ENCODE results near the gene TMEM59. TPM values are rescaled to one million over a fixed set of nuclear protein-coding genes. Genes with fewer than 3 reads are reported as not detected.
"Not testable (repeated sequence)": the region's sequence is repeated elsewhere in the genome, so short reads cannot be mapped to it uniquely, and the experiment has no call there.

The TMEM59 gene
- total RNA-seq, 2 experiments from 2014 or later, result 195 to 210 TPM

- no peaks in the 10 kb centered on the region for H3K9me3 Mint-ChIP-seq
- peaks cover 27% of the 10 kb centered on the region for H3K36me3 Mint-ChIP-seq (ENCODE audit: low read depth)
- ChIA-PET POLR2A (no interaction called here), CTCF (interaction anchor here (0.6 to 1.8 kb wide), 2 partner anchors 15 to 33 kb away, joined by 3 to 4 read pairs; no protein-coding TSS in a partner anchor)
- no peak overlapping the region for H3K27ac Mint-ChIP-seq
- peaks cover 33% of the 10 kb centered on the region for H3K4me1 Mint-ChIP-seq
- H3K4me3 Mint-ChIP-seq, result no peak overlapping the region
- H3K27me3 Mint-ChIP-seq, result no peaks in the 10 kb centered on the region
- no peak for DNase-seq
These were observed 5.4 kb downstream of the TMEM59 start for GRCh38 chr1:54047384-54048305.

GRCh38 chr1:54046671-54047383 lies 6.2 kb downstream of the TMEM59 start:
- H3K4me3 Mint-ChIP-seq, result no peak overlapping the region
- no peak overlapping the region for H3K27ac Mint-ChIP-seq
- H3K36me3 Mint-ChIP-seq (ENCODE audit: low read depth), result peaks cover 35% of the 10 kb centered on the region

GRCh38 chr1:54045496-54045895 lies 7.5 kb downstream of the TMEM59 start:
- Mint-ChIP-seq H3K4me1 (peaks cover 30% of the 10 kb centered on the region), H3K27ac (no peak overlapping the region), H3K9me3 (no peaks in the 10 kb centered on the region), H3K27me3 (no peaks in the 10 kb centered on the region), H3K36me3 (ENCODE audit: low read depth) (peaks cover 39% of the 10 kb centered on the region), H3K4me3 (no peak overlapping the region)
- ChIA-PET CTCF (no interaction called here), POLR2A (no interaction called here)
- no peak for DNase-seq

More at GRCh38 chr1:54046671-54047383, 6.2 kb downstream of the TMEM59 start:
- ChIA-PET CTCF (no interaction called here), POLR2A (no interaction called here)
- no peaks in the 10 kb centered on the region for H3K9me3 Mint-ChIP-seq
- H3K27me3 Mint-ChIP-seq, result no peaks in the 10 kb centered on the region
- peaks cover 33% of the 10 kb centered on the region for H3K4me1 Mint-ChIP-seq
- DNase-seq, result no peak

- no peaks in the 10 kb centered on the region for H3K27me3 Mint-ChIP-seq
- no peak overlapping the region for H3K27ac Mint-ChIP-seq
- peaks cover 12% of the 10 kb centered on the region for H3K4me1 Mint-ChIP-seq
- POLR2A ChIA-PET, result interaction anchor here (0.7 kb wide), 1 partner anchor 10 kb away, joined by 4 read pairs; no protein-coding TSS in a partner anchor
- peaks cover 51% of the 10 kb centered on the region for H3K36me3 Mint-ChIP-seq (ENCODE audit: low read depth)
- no peaks in the 10 kb centered on the region for H3K9me3 Mint-ChIP-seq
- H3K4me3 Mint-ChIP-seq, result no peak overlapping the region
- CTCF ChIA-PET, result interaction anchor here (1.0 to 2.1 kb wide), 3 partner anchors 10 to 594 kb away, joined by 3 to 6 read pairs (median 5); no protein-coding TSS in a partner anchor
- DNase-seq, result no peak
These were observed 11.2 kb downstream of the TMEM59 start for GRCh38 chr1:54041806-54042205.

- Mint-ChIP-seq H3K27ac (no peak overlapping the region), H3K4me1 (peaks cover 4% of the 10 kb centered on the region), H3K9me3 (no peaks in the 10 kb centered on the region), H3K4me3 (no peak overlapping the region), H3K27me3 (no peaks in the 10 kb centered on the region), H3K36me3 (ENCODE audit: low read depth) (peaks cover 47% of the 10 kb centered on the region)
- DNase-seq, result no peak
- POLR2A ChIA-PET, result no interaction called here
- CTCF ChIA-PET, result no interaction called here
These were observed 15.5 kb downstream of the TMEM59 start for GRCh38 chr1:54037476-54037875.

GRCh38 chr1:54028306-54029251 lies 24.4 kb downstream of the TMEM59 start:
- no peak for DNase-seq
- H3K9me3 Mint-ChIP-seq, result no peaks in the 10 kb centered on the region
- H3K36me3 Mint-ChIP-seq (ENCODE audit: low read depth), result peaks cover 22% of the 10 kb centered on the region
- H3K27ac Mint-ChIP-seq, result no peak overlapping the region
- no peak overlapping the region for H3K4me3 Mint-ChIP-seq
- peaks cover 4% of the 10 kb centered on the region for H3K27me3 Mint-ChIP-seq
- no peaks in the 10 kb centered on the region for H3K4me1 Mint-ChIP-seq
- CTCF ChIA-PET, result interaction anchor here (1.2 kb wide), 1 partner anchor 15 kb away, joined by 3 read pairs; no protein-coding TSS in a partner anchor
- POLR2A ChIA-PET, result no interaction called here

- H3K27ac Mint-ChIP-seq, result no peak overlapping the region
- peaks cover 4% of the 10 kb centered on the region for H3K27me3 Mint-ChIP-seq
- H3K36me3 Mint-ChIP-seq (ENCODE audit: low read depth), result peaks cover 19% of the 10 kb centered on the region
- no peak for DNase-seq
- no peak overlapping the region for H3K4me3 Mint-ChIP-seq
- ChIA-PET POLR2A (no interaction called here), CTCF (interaction anchor here (1.2 kb wide), 1 partner anchor 15 kb away, joined by 3 read pairs; no protein-coding TSS in a partner anchor)
- H3K4me1 Mint-ChIP-seq, result no peaks in the 10 kb centered on the region
- H3K9me3 Mint-ChIP-seq, result no peaks in the 10 kb centered on the region
These were observed 25.2 kb downstream of the TMEM59 start for GRCh38 chr1:54027848-54028247.

GRCh38 chr1:54024811-54025210 lies 28.2 kb downstream of the TMEM59 start:
- POLR2A ChIA-PET; H3K27ac Mint-ChIP-seq; DNase-seq; H3K27me3 Mint-ChIP-seq; H3K4me1 Mint-ChIP-seq; H3K9me3 Mint-ChIP-seq; H3K36me3 Mint-ChIP-seq (ENCODE audit: low read depth); CTCF ChIA-PET; H3K4me3 Mint-ChIP-seq: not testable (repeated sequence)

GRCh38 chr1:54024358-54024757 lies 28.6 kb downstream of the TMEM59 start:
- Mint-ChIP-seq H3K4me3 (no peak overlapping the region), H3K36me3 (ENCODE audit: low read depth) (peaks cover 3% of the 10 kb centered on the region), H3K4me1 (no peaks in the 10 kb centered on the region), H3K27ac (no peak overlapping the region), H3K9me3 (no peaks in the 10 kb centered on the region), H3K27me3 (peaks cover 4% of the 10 kb centered on the region)
- ChIA-PET CTCF (no interaction called here), POLR2A (no interaction called here)
- no peak for DNase-seq

GRCh38 chr1:54019562-54020176 lies 33.3 kb downstream of the TMEM59 start:
- CTCF ChIA-PET, POLR2A ChIA-PET, H3K27ac Mint-ChIP-seq: not testable (repeated sequence)

GRCh38 chr1:54018635-54019034 lies 34.4 kb downstream of the TMEM59 start:
- no peak for DNase-seq
- POLR2A ChIA-PET, result no interaction called here
- no peak overlapping the region for H3K4me3 Mint-ChIP-seq

More at GRCh38 chr1:54019562-54020176, 33.3 kb downstream of the TMEM59 start:
- not testable (repeated sequence) for DNase-seq; H3K27me3 Mint-ChIP-seq; H3K9me3 Mint-ChIP-seq; H3K36me3 Mint-ChIP-seq (ENCODE audit: low read depth); H3K4me3 Mint-ChIP-seq; H3K4me1 Mint-ChIP-seq

GRCh38 chr1:54017979-54018378 lies 35.0 kb downstream of the TMEM59 start, which contains the start of gene LDLRAD1:
TSS of gene LDLRAD1 (minus strand) at chr1:54018186. CDS start at chr1:54018112, 74 bp downstream.
- no peak within 1 kb of the TSS for H3K4me3 Mint-ChIP-seq
- no peak within 1 kb of the TSS for H3K27ac Mint-ChIP-seq
- no peaks in the 10 kb centered on the region for H3K36me3 Mint-ChIP-seq (ENCODE audit: low read depth)
- POLR2A ChIA-PET, result no interaction called here
- no peaks in the 10 kb centered on the region for H3K4me1 Mint-ChIP-seq
- no peaks in the 10 kb centered on the region for H3K9me3 Mint-ChIP-seq
- CTCF ChIA-PET, result interaction anchor here (0.7 kb wide), 1 partner anchor 17 kb away, joined by 3 read pairs; no protein-coding TSS in a partner anchor
- no peak for DNase-seq
- no peaks in the 10 kb centered on the region for H3K27me3 Mint-ChIP-seq

More at GRCh38 chr1:54018635-54019034, 34.4 kb downstream of the TMEM59 start:
- Mint-ChIP-seq H3K27ac (no peak overlapping the region), H3K9me3 (no peaks in the 10 kb centered on the region), H3K4me1 (no peaks in the 10 kb centered on the region), H3K27me3 (no peaks in the 10 kb centered on the region), H3K36me3 (ENCODE audit: low read depth) (no peaks in the 10 kb centered on the region)
- CTCF ChIA-PET, result no interaction called here
